ENCODE measurements around the gene RALGAPA1.
"Not testable (repeated sequence)": the region's sequence is repeated elsewhere in the genome, so short reads cannot be mapped to it uniquely, and the experiment has no call there.

The RALGAPA1 gene

DNA sequence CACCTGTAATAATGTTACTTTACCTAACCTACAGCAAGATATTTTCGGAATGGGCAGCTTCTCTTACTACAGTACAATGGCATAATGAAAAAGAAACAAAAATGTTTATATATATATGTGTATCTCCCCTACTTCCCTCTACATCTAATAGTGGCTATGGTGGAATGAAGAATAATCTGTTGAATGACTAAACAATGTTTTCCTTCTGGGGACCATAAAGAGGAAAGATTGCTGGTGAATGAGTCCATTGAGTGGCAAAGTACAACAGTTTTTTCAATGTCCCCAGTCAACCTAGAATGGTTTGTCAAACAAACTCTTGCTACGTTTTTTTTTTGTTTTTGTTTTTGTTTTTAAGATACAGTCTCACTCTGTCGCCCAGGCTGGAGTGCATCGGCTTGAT is 47.2 kb downstream of the RALGAPA1 start:
- DNase-seq (ENCODE audit: low spot score): no peak

DNA sequence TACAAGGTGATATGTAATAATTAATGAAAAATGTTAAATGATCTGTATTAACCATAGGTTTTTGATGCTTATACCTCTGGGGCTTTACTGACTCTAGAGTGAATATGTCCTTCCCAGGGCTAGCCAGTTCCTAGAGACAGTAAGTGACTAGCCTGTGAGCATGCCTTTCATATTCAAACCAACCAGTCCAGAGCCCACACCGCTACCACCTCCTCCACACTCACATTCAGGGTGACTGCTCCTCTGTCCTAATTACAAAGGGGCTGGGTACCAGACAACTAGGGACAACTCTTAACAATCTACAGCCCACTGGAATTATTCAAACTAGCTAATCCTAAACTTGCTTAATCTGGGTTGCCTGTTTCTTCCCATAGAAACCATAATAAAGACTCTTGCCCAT is 49.0 kb downstream of the RALGAPA1 start:
- no peak for DNase-seq (ENCODE audit: low spot score)

DNA sequence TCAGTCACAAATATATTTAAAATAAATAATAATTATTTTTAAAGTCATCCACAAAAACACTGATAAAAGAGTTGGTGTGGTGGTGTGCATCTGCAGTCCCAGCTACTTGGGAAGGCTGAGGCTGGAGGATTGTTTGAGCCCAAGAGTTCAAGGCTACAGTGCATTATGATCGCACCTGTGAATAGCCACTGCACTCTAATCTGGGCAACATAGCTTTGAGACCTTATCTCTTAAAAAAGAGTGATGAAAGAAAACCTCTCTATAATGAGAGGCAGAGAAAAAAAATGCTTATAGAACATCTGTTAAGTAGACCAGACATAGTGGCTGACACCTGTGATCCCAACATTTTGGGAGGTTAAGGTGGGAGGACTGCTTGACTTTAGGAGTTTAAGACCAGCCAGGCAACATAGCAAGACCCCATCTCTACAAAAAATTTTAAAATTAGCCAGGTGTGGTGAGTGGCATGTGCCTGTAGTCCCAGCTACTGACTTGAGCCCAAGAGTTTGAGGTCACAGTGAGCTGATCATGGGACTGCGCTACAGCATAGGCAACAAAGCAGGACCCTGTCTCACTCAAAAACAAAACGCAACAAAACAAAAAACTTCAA is 50.5 kb downstream of the RALGAPA1 start:
- DNase-seq (ENCODE audit: low spot score): no peak

DNA sequence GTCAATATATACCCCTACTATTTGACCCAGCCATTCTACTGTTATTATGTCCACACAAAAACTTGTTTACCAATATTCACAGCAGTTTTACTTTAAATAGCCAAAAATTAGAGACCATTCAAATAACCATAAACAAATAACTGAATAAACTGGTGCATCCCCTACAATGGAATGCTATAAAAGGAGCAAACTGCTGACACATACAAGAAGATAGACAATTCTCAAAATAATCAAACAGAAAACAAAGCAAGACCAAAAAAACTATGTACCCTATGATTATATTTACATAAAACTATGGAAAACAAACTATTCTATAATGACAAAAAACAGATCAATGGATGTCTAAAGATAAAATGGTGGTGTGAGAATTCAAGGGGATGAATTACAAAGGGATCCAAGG is 54.4 kb downstream of the RALGAPA1 start:
- no peak for DNase-seq (ENCODE audit: low spot score)

DNA sequence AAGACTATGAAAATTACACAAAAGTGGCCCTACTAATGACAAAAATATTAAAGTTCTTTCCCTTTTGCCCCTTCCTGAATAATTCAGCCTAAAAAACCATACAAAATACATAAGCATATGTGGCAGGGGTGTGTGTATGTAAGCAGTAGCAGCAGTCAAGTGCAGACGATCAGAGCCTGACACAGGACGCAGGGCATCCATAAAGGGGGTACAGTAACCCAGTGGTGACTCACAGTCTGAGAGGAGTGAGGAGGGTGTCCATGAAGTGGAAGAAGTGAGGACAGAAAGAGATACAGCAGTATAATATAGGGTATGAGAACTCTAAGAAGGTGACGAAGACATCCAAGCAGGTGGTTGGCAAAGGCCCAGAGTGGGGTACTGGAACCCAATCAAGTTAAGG is 56.7 kb downstream of the RALGAPA1 start:
- no peak for DNase-seq (ENCODE audit: low spot score)

DNA sequence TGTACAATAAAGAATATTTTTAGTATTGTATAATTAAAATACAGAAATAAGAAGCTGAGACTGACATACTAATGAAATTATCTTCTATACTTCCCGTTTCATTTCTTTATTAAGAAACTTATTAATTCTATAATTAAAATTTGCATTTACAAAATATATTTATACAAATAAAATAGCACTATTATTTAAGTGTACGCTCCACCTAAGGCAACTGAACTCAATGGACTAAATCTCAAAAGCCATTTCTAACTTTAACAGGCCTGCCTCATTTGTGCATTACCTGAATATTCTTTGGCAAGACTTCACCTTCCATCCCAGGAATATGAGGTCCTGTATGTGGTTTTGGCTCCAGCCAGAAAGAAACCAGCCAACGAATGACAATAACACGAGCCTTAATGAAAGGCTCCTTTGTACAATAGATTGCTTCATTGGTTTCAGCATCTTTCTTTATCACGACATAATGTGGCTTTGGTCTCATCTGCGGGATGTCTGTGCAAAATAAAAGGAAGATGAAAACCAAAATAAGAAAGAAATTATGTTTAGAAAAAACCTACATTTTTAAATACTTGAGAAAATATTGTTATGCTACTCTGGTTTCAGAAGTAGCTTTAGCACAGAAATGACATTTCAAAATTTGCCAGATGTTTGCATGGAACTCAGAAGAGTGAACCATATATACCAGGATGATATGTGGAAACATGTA is 58.7 kb downstream of the RALGAPA1 start:
- DNase-seq (ENCODE audit: low spot score): no peak

DNA sequence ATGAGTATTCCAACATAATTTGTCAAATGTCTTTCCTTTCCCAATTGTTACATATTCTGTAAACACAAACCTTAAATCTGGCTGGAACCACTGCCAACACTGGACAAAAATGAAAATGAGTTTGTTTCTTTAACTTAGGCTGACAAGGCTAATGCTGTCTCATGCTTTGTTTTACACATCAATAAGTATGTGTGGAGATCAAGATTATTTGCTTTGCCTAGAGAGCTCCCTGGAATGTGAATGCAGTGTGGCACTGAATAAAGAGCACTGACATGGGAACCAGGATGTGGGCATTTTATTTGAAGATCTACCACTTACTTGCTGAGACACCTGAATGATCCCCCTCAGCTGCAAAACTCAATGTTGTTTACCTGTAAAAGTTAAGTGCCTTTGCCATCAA is 61.7 kb downstream of the RALGAPA1 start:
- peak; percentile 45 for DNase-seq (ENCODE audit: low spot score)

DNA sequence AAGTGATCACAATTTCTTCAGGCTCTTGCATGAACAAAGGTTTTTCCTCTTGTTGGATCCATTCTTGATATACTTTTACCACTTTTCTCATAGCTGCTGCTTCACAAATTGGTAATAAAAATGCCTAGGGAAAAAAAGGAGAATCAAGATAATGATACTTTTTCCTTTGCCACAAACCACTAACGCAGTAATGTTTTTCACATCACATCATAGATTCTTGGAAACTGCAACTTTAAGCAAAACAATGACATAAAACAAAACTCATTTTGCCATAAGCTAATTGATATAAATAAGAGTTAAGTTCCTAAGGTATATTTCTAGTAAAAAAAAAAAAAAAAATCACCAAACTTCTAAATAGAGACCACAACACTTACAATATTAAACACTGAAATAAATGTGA is 66.7 kb downstream of the RALGAPA1 start:
- no peak for DNase-seq (ENCODE audit: low spot score)

DNA sequence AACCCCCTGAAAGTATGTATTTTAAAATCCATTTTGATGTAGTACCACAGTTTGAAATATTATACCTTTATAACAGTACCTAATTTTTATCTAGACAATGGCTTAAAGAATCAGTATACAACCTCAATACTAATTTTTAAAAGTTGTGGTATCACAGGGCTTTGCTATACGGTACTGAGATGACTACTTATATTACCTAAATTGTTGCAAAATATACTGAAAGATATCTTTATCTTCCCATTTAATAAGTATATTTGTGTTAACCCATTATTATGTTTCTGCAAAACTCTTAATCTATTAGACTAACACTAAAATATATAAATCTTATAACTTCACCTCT is 67.1 kb downstream of the RALGAPA1 start:
- no peak for DNase-seq (ENCODE audit: low spot score)

DNA sequence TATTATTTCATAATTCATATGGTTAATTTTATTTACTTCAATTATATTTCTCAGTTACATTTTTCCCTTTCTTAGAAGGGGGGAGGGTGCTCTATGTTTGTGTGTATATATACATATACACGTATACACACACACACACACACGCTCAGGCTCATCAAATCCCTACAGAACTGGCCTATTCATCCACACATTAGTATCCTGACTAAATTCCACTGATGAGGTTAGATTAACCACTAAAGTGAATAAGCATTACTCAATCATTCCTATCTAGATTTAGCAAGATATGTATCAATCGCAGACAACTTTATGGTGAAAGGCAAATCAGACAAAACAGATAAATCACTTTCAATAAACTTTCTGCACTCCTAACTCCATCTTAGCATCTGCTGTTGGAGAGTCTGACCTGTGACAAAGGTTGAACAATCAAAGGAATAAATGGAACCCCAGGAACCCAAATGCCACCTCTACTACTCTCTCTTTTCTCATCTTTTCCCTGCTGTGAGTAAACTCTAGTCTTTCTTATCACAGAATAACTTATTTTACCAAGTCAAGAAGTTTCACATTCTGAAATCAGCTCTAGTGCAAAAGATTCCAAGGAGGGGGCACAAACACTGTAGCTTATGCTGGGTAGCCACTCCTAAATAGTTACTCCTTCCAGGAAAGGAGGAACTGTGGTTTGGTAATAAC is 67.6 kb downstream of the RALGAPA1 start:
- DNase-seq (ENCODE audit: low spot score): no peak

DNA sequence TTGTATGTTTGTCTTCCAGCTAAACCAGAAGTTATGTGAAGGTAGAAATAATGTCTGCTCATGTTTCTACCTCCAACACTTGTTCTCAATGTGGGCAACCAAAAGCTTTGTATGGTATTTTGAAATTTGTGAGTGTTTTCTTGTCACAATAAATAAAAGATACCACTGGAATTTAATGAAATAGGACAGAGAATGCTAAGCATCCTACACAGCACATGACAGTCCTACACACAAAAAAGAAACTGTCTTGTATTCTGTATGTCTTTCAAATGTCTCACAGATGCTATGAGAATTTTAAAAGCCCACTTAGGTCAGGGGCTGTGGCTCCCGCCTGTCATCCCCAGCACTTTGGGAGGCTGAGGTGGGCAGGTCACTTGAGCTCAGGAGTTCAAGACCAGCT is 68.9 kb downstream of the RALGAPA1 start:
- no peak for DNase-seq (ENCODE audit: low spot score)

DNA sequence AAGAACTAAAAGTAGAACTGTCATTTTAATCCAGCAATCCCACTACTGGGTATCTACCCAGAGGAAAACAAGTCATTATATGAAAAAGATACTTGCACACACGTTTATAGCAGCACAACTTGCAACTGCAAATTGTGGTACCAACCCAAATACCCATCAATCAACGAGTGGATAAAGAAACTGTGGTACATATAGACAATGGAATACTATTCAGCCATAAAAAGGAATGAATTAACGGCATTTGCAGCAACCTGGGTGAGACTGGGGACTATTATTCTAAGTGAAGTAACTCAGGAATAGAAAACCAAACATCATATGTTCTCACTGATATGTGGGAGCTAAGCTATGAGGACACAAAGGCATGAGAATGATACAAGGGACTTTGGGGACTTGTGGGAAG is 73.9 kb downstream of the RALGAPA1 start:
- not testable (repeated sequence) for DNase-seq (ENCODE audit: low spot score)

DNA sequence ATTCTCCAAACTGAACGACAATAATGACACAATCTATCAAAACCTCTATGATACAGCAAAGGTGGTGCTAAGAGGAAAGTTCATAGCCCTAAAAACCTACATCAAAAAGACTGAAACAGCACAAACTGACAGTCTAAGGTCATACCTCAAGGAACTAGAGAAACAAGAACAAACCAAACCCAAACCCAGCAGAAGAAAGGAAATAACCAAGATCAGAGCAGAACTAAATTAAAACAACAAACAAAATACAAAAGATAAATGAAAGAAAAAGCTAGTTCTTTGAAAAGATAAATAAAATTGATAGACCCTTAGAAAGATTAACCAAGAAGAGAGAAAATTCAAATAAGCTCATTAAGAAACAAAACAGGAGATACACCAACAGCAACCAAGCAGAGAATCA is 75.6 kb downstream of the RALGAPA1 start:
- not testable (repeated sequence) for DNase-seq (ENCODE audit: low spot score)

DNA sequence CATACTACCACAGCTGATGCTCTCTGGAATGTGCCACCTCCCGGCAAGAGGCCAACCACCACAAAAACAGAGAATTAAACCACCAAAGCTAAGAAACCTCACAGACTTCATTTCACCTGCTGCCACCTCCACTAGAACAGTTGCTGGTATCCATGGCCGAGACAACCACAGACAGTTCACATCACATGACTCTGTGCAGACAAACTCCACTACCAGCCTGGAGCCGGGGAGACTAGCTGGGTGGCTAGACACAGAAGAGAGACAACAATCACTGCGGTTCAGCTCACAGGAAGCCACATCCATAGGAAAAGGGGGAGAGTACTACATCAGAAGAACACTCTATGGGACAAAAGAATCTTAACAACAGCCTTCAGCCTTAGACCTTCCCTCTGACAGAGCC is 78.2 kb downstream of the RALGAPA1 start:
- no peak for DNase-seq (ENCODE audit: low spot score)

DNA sequence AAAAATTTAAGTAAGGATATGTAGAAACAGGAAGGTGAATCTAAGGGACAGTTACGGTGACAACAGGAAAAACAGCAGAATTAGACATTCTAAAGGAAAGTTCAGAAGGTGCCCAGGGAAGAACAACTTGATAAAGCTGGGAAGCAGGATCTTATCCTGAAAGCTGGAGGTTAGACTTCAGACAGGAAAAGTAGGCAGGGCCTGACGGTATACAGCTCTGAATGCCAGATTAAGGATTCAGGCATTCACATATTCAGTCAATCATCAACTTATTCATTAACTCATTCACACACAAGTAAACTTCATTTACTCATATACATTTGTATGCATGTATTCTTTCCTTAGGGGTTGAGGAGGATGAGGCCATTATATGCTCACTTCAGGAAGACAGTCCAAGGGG is 81.3 kb downstream of the RALGAPA1 start:
- DNase-seq (ENCODE audit: low spot score): peak; percentile 34

DNA sequence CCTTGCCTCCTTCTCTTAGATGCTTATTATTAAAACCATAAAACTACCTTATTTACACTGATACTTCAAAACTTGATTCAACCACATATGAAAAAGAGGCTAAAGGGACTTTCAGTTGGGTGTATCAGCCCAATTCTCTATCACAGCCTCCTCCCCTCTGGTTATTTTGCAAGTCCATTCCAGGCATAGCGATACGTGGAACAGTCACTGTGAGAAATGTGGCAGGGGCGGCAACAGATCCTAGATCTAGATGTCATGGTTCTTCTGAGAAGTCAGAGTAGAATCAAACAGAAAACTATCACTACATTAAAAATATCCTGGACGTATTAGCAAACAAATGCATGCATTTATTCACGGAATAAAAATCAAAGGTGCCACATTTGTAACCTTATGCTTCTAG is 83.2 kb downstream of the RALGAPA1 start:
- no peak for DNase-seq (ENCODE audit: low spot score)

DNA sequence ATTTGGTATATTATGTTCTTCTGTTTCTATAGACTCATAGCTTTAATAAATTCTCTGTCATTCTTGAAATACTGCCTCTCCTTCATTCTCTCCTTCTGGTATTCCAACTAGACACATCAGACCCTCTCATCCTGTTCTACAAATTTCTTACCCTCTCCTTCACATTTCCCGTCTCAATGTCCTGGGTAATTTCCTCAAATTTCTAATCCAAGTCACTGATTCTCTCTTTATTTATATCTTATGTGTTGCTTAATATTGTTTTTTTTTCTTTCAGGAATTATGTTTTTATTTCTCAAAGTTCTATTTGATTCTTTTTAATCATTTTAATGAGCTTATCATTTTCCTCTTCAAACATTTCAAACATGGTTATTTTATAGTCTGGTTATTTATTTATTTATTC is 94.0 kb downstream of the RALGAPA1 start:
- DNase-seq (ENCODE audit: low spot score): no peak

DNA sequence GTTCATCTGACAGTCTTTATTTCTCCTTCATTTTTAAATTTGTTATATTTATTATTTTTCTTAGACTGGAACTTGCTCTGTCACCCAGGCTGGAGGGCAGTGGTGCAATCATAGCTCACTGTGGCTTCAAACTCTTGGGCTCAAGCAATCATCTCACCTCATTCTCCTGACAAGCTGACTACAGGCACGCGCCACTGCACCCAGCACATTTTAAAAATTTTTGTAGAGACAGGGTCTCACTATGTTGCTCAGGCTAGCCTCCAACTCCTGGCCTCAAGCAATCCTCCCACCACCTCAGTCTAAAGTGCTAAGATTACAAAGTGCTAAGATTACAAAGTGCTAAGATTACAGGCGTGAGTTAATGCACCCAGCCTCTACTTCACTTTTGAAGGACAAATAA is 96.6 kb downstream of the RALGAPA1 start:
- no peak for DNase-seq (ENCODE audit: low spot score)

DNA sequence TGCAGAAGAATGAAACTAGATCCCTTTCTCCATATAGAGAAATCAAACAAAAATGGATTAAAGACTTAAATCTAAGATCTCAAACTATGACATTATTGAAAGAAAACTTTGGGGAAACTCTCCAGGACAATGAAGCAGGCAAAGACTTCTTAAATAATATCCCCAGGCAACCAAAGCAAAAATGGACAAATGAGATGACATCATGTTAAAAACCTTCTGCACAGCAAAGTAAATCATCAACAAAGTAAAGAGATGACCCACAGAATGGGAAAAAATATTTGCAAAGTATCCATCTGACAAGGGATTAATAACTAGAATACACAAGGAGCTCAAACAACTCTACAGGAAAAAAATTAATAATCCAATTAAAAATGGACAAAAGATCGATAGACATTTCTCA is 101.0 kb downstream of the RALGAPA1 start:
- DNase-seq (ENCODE audit: low spot score): peak; percentile 50

DNA sequence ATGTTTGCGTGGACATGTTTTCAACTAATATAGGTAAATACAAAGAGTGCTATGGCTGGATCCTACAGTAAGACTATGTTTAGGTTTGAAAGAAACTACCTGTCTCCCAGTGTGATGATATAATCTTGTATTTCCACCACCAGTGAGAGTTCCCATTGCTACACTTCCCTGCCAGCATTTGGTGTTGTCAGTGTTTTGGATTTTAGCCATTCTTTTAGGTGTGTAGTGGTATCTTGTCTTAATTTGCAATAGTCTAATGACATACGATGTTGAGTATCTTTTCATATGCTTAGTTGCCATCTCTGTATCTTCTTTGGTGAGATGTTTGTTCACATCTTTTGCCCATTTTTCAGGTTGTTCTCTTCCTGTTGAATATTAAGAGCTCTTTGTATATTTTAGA is 103.5 kb downstream of the RALGAPA1 start:
- no peak for DNase-seq (ENCODE audit: low spot score)

DNA sequence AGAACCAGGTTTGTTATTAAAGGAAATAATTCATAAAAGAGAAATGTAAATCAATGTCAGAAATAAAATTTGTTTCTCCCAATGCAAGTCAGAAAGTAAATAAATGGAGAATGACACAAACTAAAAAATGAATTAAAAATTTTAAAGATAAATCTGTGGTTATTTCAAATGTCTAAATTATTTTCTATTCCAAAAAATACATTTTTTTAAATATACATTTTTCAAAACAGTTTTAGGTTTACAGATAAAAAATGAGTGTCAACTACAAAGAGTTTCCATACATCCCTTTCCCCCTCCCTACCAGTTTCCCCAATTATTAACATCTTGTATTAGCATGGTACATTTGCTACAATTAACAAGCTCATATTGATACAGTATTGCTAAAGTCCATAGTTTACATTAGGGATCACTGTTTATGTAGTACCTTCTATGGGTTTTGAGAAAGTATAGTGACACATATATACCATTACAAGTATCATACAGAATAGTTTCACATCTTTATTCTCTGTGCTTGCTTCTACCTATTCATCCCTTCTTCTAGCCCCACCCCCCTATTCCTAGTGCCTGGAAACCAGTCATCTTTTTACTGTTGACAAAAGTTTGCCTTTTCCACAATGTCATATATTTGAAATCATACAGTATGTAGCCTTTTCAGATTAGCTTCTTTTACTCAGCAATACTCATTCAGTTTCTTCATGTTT is 104.2 kb downstream of the RALGAPA1 start:
- DNase-seq (ENCODE audit: low spot score): no peak

DNA sequence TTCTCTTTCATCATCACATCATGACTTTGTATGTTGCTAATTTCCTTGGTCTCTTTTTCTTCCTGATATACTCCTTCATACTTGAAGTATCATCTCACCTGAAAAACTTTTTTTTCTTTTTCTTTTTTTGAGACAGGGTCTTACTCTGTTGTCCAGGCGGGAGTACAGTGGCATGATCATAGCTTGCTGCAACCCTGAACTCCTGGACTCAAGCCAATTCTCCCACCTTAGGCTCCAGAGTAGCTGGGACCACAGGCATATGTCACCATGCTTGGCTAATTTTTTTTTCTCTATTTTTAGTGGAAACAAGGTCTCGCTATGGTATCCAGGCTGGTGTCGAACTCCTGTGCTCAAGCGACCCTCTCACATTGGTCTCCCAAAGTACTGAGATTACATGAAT is 107.6 kb downstream of the RALGAPA1 start:
- DNase-seq (ENCODE audit: low spot score): no peak

DNA sequence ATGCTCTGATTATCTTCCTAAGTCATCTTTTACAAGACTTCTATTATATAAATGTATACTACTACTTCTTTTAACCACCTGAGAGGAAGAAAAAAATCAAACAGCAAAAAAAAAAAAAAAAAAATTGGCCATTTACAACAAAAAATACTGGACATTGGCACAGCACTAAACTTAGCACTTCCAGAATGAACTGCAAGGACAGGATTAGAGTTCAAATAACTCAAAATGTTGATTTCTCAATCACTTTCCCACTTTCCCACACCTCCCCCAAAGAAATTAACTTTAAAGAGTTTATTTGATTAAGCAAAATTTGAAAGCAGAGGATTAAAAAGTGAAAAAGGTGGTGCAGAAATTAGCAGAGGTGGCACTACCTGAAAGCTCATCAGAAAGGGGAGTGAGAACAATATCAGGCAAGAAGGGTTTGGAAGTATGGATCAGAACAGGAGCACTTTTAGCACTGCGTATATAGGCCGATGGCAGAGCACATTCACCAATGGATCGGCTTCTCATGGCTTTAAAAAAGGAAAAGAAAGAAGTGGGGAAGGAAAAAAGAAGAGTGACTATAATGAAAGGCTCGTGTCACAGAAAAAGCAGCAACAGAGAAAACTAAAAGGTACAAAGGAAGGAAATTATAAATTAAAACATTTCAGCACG is 109.2 kb downstream of the RALGAPA1 start:
- no peak for DNase-seq (ENCODE audit: low spot score)

All from kidney tubule cell (primary cell).